22Rv1 (cell line): ENCODE data around the gene PLSCR3.

Experiments used
- H3K27ac ChIP-seq: fragments of 450-650 bp; 2 replicates; pipeline ENCODE4 v1.5.1; 2017
- CTCF ChIP-seq: fragments of 450-650 bp; IDR thresholded peaks from 2 replicates; pipeline ENCODE4 v1.5.1; 2017; ENCODE audit warnings: mild to moderate bottlenecking
- ZFX ChIP-seq: fragments of 450-650 bp; IDR thresholded peaks from 2 replicates; pipeline ENCODE4 v1.6.1; 2017; ENCODE audit warnings: antibody characterized with exemption, borderline replicate concordance

PLSCR3 gene

GRCh38 chr17:7425756-7426155, 31.4 kb upstream of the PLSCR3 start:
- H3K27ac ChIP-seq, result no peak overlapping the region
- TF ChIP-seq ZFX, result no peak
- no peak for TF ChIP-seq CTCF

- no peak for TF ChIP-seq CTCF
- TF ChIP-seq ZFX, result no peak
- no peak within 1 kb of the TSS for H3K27ac ChIP-seq
These were observed 31.0 kb upstream of the PLSCR3 start, which contains the start of gene SPEM2 for GRCh38 chr17:7425316-7425715. Gene SPEM2 (plus strand): TSS chr17:7425616. CDS start chr17:7425689, 73 bp downstream.

GRCh38 chr17:7423679-7424078, 29.4 kb upstream of the PLSCR3 start:
- no peak overlapping the region for H3K27ac ChIP-seq
- TF ChIP-seq CTCF (no peak), ZFX (no peak)

GRCh38 chr17:7421186-7421585, 26.9 kb upstream of the PLSCR3 start:
- H3K27ac ChIP-seq, result no peak overlapping the region
- no peak for TF ChIP-seq ZFX
- TF ChIP-seq CTCF, result no peak

GRCh38 chr17:7419819-7420610, 25.7 kb upstream of the PLSCR3 start, which contains the start of gene SPEM1:
Gene SPEM1 (plus strand): TSS chr17:7420324. CDS start chr17:7420385, 61 bp downstream.
- TF ChIP-seq ZFX, result no peak
- TF ChIP-seq CTCF, result no peak
- H3K27ac ChIP-seq, result no peak within 1 kb of the TSS

GRCh38 chr17:7418472-7419152, 24.3 kb upstream of the PLSCR3 start:
- TF ChIP-seq ZFX (no peak), CTCF (no peak)
- H3K27ac ChIP-seq, result no peak overlapping the region

GRCh38 chr17:7417056-7417655, 22.8 kb upstream of the PLSCR3 start:
- no peak for TF ChIP-seq ZFX
- no peak for TF ChIP-seq CTCF
- no peak overlapping the region for H3K27ac ChIP-seq
